Right lung (tissue), 5 donors: ENCODE results near the gene BEGAIN. TPM values are rescaled to one million over a fixed set of nuclear protein-coding genes. Genes with fewer than 3 reads are reported as not detected.

ENCODE experiments used
- DNase-seq, 2 donors: peaks; one replicate each; pipeline ENCODE4 v3.0.0-alpha.2; 2013
- polyA plus RNA-seq, 5 donors: library from polyadenylated mRNA; unstranded; fragments of 120-200 nt; gene quantifications; one replicate each; pipeline versions ENCODE4 v1.2.1 to v1.2.3, GENCODE V29; 2013; ENCODE audit warnings: inconsistent platforms in 1 of 5, low replicate concordance in 1 of 5; ENCODE audit not compliant: insufficient read length in 5 of 5, insufficient read depth in 1 of 5

The BEGAIN gene
- polyA plus RNA-seq, 5 donors = 1.3 to 2.9 (median 2.1) TPM

DNA sequence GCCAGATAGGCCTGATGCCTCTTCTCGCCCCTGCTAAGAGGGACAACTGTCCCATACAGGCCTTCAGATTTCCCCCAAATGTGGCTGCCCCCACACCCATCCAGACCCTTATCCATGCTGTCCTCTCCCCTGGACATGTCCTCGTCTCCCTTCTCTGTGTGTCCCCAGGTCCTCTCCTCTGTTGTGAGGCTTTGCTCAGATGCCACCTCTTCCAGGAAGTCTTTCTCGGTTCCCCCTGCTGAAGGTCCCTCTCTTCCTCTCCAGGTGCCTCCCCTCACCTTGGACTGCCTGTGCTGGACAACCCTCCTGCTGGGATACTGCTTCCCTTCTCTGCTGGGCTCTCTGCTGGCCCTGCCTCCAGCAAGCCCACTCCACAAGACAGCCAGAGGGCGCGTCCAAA is 33.7 kb downstream of the BEGAIN start:
- no peak for DNase-seq

DNA sequence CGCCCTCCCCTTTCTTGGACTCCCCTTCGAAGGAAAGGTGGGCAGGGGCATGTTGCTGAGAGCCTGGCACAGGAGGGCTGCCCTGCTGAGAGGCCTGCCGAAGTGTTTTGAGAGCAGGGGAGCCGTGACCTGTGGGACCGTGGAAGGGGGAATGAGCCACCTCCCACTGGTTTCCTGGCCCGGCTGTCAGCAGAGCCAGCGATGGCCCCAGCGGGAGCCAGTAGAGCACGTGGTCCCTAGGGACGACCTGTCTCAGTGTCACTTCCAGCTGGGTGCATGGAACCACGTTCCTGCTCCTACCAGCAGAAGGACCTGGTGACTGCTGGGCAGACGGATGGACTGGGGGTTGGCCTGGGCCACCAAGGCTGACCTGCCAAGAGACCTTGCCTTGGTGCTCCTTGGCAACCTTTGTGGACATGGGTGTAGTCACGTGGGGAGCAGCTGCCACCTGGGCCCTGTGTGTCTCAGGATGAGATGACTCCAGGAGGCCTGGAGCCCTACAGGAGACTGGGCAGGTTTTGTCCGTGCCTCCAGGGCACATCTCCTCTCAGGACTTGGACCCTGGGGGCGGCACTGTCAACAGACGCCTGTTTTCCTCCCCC is 34.6 kb downstream of the BEGAIN start:
- DNase-seq = no peak

DNA sequence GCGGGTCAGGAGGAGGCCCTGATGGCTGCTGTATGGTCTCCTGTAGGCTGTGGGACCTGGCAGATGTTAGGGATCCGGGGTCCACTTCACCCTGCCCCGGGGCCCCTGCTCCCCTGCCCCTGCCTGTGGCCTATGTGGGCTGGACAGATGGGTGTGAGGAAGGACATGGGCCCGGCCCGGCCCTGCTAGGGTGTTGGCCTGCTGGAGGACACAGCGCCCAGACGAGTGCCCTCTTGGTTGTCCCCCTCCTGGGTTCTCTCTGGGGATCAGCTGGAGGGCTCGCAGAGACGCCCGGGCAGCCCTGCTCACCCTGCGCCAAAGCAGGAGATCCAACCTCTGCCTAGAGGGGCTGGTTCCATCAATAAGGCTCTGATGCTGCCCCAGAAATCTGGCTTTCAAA is 36.2 kb downstream of the BEGAIN start:
- DNase-seq = no peak

DNA sequence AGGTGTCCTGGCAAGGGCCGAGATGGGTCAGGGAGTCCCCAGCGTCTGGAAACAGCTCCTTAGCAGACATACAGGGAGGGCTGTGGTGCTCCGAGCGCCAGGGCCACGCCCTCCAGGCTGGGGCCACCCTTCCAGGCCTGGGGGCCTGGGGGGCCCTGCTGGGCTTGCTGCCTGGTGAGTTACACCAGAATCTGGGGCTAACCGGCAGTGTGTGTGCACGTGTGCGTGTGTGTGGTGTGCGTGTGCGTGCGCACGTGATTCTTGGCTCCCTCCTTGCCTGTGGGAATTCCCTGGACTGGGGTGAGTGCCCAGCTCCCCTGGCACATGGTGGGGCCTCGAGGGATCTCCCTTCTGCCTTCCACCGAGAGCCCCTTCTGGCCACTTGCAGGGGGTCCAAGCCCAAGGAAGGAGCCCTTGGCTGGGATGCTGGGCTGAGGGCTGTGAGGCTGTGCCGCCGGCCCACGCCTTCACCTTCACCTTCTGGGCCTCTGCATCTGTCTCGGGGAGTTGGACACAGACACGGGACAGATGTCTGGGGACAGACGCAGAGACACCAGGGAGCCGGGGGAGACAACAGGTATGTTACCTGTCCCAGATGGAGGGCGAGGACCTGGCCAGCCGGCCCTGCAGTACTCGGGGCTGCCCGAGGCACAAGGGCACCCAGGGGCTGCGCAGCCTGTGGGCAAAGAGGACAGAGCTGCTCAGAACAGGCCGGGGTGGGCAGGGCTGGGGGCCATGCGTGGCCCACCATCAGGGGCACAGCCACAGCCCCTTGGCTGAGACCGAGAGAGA is 37.2 kb downstream of the BEGAIN start:
- DNase-seq = no peak

DNA sequence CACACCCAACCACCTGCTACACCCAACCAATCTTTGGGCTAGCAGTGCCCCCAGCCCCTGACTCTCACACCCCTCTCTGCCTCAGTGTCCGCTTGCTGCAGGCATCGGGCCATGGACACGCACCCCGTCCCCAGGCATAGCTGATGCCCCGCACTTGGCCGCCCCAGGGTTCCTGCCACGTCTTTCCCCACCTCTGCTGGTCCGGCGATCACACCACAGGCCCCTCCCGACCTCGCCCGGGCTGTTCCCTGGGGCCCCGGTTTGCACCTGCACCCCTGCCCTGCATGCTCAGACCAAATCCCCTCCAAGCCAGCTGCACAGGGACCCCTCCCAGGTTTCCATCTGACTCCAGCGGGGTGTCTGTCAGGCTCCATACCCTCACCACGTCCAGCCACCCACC is 38.3 kb downstream of the BEGAIN start:
- DNase-seq = no peak

DNA sequence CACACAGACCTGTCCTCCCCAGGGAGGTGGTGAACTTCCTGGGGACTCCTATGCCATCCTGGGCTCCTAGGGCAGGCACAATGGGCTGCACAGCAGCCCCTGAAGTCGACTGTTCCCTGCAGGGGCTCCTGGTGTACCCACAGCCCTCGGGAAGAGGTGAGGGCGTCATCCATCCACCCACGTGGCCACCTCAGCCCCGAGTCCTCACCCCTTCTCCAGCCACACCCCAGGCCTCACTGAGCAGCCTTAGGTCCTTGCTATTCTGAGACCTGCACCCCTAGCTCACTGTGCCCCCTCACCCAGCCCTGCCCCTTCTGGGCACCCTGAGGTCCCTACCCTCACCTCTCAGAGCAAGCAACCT is 38.9 kb downstream of the BEGAIN start:
- DNase-seq = no peak

DNA sequence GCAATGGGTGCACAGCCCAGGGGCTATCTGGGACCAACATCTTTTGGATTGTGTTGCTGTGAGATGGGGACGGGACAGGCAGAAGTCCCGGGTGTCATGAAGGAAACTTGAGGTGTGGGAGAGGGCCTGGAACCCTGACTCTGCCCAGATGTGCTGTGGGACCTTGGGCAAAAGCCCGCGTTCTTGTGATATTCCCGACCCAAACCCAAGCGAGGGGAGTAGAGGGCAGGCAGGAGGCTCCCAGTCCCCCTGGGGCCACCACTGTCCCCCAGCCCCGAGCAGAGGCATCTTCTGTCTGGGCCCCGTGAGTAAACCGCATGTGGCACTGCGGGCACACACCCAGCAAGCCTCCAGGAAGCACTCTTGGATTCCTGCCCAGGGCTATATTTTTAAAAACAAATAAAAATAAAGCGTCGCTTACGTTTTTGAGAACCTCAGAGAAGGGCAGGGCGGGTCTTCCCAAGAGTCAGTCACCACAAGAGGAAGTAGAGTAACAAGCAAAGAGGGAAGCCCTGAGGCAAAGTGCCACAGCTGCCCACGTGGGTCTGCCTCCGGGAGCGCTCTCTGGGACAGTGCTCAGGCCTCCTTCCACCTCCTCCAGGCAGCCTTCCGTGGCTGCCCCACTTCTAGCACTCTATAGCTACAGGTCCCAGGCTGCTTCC is 39.5 kb downstream of the BEGAIN start:
- no peak for DNase-seq

DNA sequence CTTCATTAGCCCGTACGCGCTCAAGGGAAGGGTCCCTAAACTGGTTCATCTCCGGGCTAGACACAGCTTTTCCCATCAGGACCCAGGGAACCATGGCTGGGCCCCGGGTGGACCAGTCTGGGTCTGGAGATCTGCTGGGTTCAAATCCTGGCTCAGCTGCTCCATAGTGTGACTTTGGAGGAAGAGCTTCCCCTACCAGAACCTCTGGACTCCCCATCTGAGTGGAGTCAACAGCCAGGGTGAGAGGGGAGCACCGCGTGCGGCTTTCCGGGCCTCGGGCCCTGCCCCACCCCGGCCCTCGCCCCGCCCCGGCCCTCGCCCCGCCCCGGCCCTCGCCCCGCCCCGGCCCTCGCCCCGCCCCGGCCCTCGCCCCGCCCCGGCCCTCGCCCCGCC is 41.2 kb downstream of the BEGAIN start:
- DNase-seq = no peak

DNA sequence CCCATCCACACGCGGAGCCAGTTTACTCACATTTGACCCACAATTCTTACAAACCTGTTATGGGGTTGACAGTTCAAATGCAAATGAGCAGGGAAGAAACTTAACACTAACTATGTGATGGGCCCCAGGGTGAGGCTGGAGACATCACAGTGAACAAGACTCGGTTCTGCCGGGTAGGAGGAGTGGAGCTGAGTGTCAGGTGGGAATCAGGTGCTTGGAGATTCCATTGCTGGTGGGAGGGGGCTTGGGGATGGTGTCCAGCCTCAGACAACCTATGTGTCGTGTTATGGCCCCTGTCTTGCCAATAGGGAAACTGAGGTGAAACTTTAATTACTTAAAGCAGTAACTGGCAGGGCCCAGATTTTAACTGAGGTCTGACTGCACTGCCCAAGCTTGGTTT is 41.9 kb downstream of the BEGAIN start:
- DNase-seq = no peak

DNA sequence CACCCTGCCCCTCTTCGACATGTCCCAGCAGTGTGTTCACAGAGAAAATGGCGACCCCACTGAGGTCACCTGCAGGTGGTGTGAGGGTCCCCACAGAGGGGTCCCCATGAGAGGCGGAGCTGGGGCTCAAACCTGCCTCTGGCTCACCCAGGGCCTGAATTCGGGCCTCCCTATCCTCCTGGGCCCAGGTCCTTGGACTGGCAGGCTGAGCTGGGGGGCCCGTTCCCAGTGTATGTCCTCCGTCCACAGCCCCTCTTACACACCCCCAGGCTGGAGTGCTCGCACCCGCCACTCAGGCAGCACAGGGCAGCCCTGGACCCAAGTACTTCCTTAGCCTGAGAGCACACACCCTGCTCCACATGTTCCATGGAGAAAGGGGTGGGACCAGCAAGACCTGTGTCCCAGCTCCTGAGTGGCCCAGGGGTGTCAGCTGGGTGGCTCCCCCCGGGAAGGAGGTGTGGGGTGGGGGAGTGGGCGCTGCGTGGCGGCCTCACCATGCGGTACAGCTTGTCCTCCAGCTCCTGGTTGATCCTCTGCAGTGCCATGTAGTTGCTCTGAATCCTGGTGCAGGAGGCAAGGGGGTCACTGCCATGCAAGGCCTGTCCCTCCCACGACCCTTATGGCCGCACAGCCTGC is 42.6 kb downstream of the BEGAIN start:
- no peak for DNase-seq

DNA sequence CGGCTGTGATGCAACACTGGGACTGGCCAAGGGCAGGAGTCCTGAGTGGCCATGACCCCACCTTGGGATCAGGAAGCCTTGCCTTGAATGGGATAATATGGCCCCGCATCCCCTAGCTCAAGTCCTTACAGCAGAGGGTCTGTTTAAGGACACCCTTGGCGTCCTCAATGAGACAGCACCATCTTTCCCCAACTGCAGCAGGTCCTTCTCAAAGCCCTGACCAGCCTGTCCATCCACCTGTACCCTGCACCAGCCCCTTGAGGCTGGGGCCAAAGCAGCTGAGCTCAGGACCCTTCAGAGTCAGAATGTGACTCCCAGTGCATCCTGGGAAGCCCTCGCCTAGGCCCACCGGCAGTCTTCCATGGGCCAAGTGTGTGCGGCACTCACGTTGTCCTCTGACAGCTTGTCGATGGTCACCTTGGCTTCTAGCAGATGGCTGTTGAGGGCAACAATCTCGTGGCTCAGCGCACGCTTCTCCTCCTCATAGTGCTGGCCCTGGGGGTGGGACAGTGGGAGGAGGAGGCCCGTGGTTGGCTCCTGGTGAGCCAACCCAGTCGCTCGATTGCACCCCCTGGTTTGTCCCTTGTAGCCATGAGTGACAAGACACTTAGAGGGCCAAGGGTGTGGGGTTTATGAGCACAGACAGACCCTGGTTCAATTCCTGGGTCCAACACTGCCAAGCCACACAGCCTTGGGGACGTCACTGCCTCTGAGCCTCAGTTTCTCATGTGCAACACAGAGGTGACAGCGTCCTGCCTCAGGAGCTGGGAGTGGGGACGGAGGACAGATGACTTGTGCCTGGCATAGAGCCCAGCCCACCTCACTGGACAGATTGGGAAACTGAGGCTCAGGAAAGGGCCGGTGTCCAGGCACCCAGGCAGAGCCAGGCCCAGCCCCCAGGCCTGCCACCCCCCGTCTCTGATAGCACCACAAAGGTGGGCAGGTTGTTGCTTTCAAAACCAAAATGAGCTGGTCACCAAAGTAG is 43.5 kb downstream of the BEGAIN start:
- DNase-seq = no peak

DNA sequence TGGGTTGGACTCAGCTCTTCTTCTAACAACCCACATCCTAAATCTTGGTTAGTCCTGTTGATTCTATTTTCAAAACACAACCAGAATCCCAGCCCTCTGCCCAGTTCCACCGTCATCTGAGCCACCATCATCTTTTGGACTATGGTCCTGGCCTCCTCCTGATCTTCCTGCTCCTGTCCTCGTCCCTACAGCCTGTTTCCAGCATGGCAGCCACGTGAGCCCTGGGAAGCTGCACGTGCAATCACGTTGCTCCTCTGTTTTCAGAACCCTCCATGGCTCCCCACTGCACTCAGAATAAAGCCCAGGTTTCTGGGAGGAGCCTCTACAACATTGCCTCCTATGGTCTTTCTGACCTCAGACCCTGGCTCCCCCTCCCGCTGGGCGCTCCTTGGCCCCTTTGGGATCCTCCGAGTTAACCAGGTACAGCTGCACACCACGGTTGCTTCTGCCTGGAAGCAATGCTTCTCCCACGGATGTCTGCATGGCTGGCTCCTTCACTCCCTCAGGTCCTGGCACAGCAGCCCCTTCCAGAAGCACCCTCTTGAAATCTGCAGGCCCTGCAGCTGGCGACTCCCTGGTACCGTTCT is 44.5 kb downstream of the BEGAIN start:
- no peak for DNase-seq

DNA sequence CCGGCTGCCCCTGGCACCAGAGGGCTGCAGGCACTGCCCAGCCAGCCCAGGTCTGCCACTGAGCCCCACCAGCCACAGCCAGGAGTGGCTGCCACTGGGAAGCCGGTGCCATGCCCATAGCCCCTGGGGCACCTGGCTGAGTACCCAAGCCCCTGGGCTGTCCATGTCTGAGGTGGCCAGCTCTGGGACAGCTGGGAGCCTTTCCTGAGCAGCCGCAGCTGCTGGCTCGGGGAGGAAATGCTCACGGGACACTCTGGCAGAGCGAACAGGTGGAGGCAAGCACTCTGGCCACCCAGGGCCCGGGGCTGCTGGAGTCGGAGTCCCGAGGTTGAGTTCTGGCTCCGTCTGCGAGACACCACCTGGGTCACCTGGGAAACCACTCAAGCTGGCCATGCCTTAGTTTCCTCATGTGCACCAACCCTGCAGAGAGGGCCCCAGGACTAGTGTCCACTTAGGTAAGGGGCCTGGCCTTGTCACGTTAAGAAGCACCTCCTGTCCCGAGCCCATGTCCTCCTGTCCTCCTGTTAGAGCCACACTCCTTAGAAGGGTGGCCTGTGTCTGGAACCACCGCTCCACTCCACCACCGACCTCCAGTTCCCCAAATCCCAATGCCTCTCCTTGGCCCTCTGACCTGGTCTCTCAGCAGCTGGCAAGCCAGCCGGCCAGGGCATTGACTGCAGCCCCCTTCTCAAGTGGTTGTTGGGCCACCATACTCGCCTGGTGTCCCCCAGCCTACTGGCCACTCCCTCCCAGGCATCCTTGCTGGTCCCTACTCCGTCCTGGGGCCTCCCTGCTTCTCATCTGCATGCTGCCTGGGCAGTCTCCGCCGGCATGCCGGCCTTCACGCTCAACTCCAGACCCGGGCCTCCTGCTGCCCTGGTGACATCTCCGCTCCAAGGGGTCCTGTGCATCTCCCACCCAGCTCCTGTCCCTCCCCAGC is 45.3 kb downstream of the BEGAIN start:
- no peak for DNase-seq

DNA sequence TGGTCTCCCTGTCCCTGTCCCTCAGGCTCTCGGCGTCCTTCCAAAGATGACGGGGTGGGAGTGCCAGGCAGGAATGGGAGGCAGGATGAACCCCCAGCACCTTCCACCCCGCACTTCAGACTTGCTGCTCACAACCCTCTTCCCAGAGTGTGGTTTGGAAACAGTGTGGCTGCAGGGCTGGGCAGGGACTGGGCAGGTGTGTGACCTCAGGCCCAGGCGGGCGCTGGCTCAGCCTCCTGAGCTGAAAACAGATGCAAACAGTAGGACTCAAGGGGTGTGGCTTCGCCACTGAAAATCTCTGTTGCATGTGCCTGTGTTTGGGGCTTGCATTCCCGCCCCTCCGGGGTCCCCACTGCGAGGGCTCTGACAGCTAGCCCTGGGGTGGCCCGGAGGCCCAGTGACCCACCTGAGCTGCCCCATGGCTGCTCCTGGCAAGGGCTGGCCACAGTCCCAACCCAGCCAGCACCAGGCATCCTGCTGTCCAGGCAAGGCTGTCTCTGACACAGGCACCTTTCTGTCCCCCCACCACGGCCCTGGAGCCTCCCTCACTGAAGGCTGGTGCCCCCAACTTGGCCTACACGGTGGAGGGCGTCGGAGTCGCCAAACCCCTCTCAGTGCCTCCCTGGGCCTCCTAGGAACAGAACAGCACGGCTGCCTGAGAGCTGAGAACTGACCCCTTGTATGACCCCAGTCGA is 46.1 kb downstream of the BEGAIN start:
- DNase-seq = no peak

DNA sequence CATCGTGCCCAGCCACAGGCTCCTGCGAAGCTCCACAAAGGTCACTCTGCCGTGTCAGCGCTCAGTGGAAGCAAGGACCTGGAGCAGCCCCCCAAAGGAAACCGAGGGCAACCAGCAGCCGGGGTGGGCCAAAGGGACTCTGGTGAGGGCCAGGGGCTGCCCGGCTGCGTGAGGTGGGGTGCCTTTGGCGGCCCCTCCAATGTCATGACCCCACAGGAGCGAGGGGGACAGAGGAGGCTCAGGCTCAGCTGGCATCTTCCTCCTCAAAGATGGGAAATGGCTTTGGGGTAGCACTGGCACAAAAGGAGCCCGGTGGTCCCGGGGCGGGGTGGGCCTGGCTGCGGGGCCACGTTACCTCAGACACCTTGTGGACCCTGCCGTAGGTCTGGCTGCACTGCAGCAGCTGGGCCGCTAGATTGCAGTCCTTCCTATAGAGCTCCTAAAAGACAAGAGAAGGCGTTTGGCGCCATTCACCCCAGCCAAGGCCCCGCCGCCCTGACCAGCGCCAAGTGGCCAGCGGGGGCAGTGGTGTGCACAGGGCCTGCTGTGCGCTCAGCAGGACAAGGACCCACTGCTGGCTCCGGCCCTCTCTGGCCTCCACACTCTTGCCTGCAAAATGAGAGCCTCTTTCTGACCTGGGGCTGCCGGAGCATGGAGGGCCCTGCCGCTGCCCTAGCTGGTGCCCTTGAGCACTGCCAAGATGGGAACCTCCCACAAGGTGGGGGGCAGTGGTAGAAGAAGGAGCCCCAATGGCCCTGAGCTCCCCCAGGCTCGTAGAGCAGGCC is 46.9 kb downstream of the BEGAIN start:
- DNase-seq = no peak

DNA sequence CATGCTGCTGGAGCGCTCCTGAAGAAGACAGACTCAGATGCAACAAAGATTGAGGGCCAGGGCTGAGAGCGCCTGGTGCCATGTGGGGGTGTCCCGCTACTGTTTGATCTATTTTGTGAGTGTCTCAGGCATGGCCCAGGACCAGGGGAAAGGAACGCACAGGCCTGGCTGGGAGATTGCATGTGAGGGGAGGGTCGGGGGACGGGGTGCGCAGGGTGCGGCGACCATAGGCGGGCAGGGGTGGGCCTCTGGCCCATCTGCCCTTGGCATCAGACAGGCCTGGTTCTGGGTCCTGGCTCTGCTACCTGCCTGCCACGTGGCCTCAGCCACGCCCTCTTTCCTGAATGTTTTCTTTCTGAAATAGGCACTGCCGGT is 47.5 kb downstream of the BEGAIN start:
- no peak for DNase-seq

DNA sequence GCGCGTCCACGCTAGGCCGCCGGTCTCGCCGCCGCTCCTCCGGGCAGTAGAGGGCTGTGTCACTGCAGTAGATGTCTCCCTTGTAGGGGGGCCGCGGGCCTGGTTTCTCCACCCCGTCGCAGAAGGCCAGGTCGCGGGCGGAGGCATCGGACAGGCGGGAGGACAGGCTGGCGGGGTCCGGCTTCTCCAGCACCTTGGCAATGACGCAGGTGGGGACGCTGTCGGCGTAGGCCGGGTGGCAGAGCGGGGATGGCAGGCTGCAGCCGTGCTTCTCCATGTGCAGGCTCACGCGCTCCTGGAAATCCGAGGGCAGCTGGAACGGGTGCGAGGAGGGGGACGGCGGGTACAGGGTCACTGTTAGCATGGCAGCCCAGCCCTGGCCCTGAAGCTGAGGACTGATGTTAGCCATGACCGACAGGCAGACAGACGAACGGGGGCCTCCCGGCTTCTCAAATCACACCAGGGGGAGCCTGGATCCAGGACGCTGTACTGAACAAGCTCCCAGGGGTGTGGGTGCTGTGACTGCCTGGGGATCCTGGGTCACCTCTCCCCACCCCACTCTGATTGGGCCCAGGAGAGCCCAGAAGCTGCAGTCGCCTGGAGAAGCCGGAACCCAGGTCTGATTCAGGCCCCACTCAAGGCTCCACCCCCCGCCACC is 48.1 kb downstream of the BEGAIN start:
- no peak for DNase-seq
